RWPE2 (cell line): Measurements from ENCODE around the gene CA5A.
"Not testable (repeated sequence)": the region's sequence is repeated elsewhere in the genome, so short reads cannot be mapped to it uniquely, and the experiment has no call there.

Experiments
- ATAC-seq: fragments of 200-7000 bp; cut with Tn5 transposase; 3 replicates; pipeline ENCODE4 v1.9.1; 2021; ENCODE audit warnings: low read depth
- DNase-seq: peaks from one replicate; pipeline ENCODE4 v3.0.0-alpha.2; 2020; ENCODE audit warnings: low spot score
- H3K27ac ChIP-seq: fragments of 450-650 bp; 2 replicates; pipeline ENCODE4 v1.5.1; 2017; ENCODE audit warnings: mild to moderate bottlenecking; ENCODE audit not compliant: poor library complexity, severe bottlenecking
- H3K27me3 ChIP-seq: fragments of 250-450 bp; sonication (Bioruptor Pico); 2 replicates; pipeline ENCODE4 v1.5.1; 2021; ENCODE audit warnings: mild to moderate bottlenecking, moderate library complexity; ENCODE audit not compliant: insufficient read depth, poor library complexity, severe bottlenecking
- H3K36me3 ChIP-seq: fragments of 250-450 bp; sonication (Bioruptor Pico); 2 replicates; pipeline ENCODE4 v1.5.1; 2020; ENCODE audit warnings: low read depth, mild to moderate bottlenecking, moderate library complexity
- H3K4me1 ChIP-seq: fragments of 250-450 bp; sonication (Bioruptor Pico); 2 replicates; pipeline ENCODE4 v1.5.1; 2021; ENCODE audit warnings: mild to moderate bottlenecking, moderate library complexity; ENCODE audit not compliant: insufficient read depth, poor library complexity, severe bottlenecking
- H3K4me3 ChIP-seq: fragments of 250-450 bp; sonication (Bioruptor Pico); 2 replicates; pipeline ENCODE4 v1.5.1; 2021; ENCODE audit warnings: mild to moderate bottlenecking, moderate library complexity; ENCODE audit not compliant: severe bottlenecking
- H3K9me3 ChIP-seq: fragments of 250-450 bp; sonication (Bioruptor Pico); 2 replicates; pipeline ENCODE4 v1.5.1; 2021; ENCODE audit warnings: mild to moderate bottlenecking, moderate library complexity; ENCODE audit not compliant: severe bottlenecking
- CTCF ChIP-seq: fragments of 450-650 bp; IDR thresholded peaks from one replicate; pipeline ENCODE4 v1.5.1; 2017; ENCODE audit warnings: mild to moderate bottlenecking, moderate library complexity; ENCODE audit not compliant: poor library complexity, severe bottlenecking

The CA5A gene

GRCh38 chr16:87874639-87875427, 61.5 kb downstream of the CA5A start:
- no peak for ATAC-seq
- Histone ChIP-seq H3K9me3 (no peaks in the 10 kb centered on the region), H3K27ac (no peak overlapping the region), H3K4me3 (no peak overlapping the region), H3K36me3 (no peaks in the 10 kb centered on the region), H3K27me3 (peaks cover under 1% of the 10 kb centered on the region), H3K4me1 (peaks cover 14% of the 10 kb centered on the region)
- DNase-seq = no peak
- no peak for TF ChIP-seq CTCF

GRCh38 chr16:87870418-87871291, 65.7 kb downstream of the CA5A start:
- ATAC-seq (peak; percentile 75), DNase-seq (peak; percentile 98)
- peak overlapping the region; percentile 98 for H3K27ac ChIP-seq
- H3K27me3 ChIP-seq, H3K4me3 ChIP-seq, H3K9me3 ChIP-seq: not testable (repeated sequence)
- peaks cover 17% of the 10 kb centered on the region for H3K4me1 ChIP-seq
- H3K36me3 ChIP-seq = peaks cover 35% of the 10 kb centered on the region

GRCh38 chr16:87869879-87870417, 66.4 kb downstream of the CA5A start:
- Histone ChIP-seq H3K36me3 (peaks cover 42% of the 10 kb centered on the region), H3K4me1 (peaks cover 17% of the 10 kb centered on the region), H3K27ac (peak overlapping the region; percentile 98)
- H3K4me3 ChIP-seq, H3K9me3 ChIP-seq, DNase-seq, H3K27me3 ChIP-seq, ATAC-seq: not testable (repeated sequence)

GRCh38 chr16:87869061-87869878, 67.1 kb downstream of the CA5A start, which contains the start of gene SLC7A5:
Gene SLC7A5 (minus strand): TSS chr16:87869507. CDS start chr16:87869422, 85 bp downstream.
- ATAC-seq = peak; percentile 15
- H3K27me3 ChIP-seq, DNase-seq, H3K9me3 ChIP-seq: not testable (repeated sequence)
- H3K36me3 ChIP-seq = peaks cover 49% of the 10 kb centered on the region
- peak within 1 kb of the TSS; percentile 98 for H3K27ac ChIP-seq
- peak within 1 kb of the TSS; percentile 99 for H3K4me3 ChIP-seq
- peaks cover 24% of the 10 kb centered on the region for H3K4me1 ChIP-seq

- H3K36me3 ChIP-seq = peaks cover 57% of the 10 kb centered on the region
- DNase-seq, H3K9me3 ChIP-seq, ATAC-seq, H3K27me3 ChIP-seq: not testable (repeated sequence)
- H3K4me3 ChIP-seq = peak overlapping the region; percentile 99
- peak overlapping the region; percentile 98 for H3K27ac ChIP-seq
- peaks cover 30% of the 10 kb centered on the region for H3K4me1 ChIP-seq
Observed at GRCh38 chr16:87868254-87869029, 67.9 kb downstream of the CA5A start.

- H3K9me3 ChIP-seq, ATAC-seq, DNase-seq, H3K27me3 ChIP-seq: not testable (repeated sequence)
- peaks cover 32% of the 10 kb centered on the region for H3K4me1 ChIP-seq
- H3K27ac ChIP-seq = peak overlapping the region; percentile 98
- H3K4me3 ChIP-seq = peak overlapping the region; percentile 99
- peaks cover 81% of the 10 kb centered on the region for H3K36me3 ChIP-seq
Observed at GRCh38 chr16:87865902-87866555, 70.3 kb downstream of the CA5A start.
